Breast epithelium (tissue), 4 donors: ENCODE data around the gene TNK2. TPM values are rescaled to one million over a fixed set of nuclear protein-coding genes. Genes with fewer than 3 reads are reported as not detected.

ENCODE experiments used
- DNase-seq, 2 donors: peaks; one replicate each; pipeline ENCODE4 v3.0.0-alpha.2; 2019; ENCODE audit warnings: low spot score in 2 of 2
- H3K27ac ChIP-seq, 2 donors: fragments of 200-600 bp; sonication (generic) in 1 of 2; one replicate each; pipeline ENCODE4 v1.5.1; 2016 to 2019; ENCODE audit warnings: mild to moderate bottlenecking in 1 of 2
- H3K27me3 ChIP-seq, 2 donors: fragments of 200-600 bp; sonication (generic) in 1 of 2; one replicate each; pipeline versions ENCODE4 v1.5.1 to v1.6.0; 2017 to 2019; ENCODE audit warnings: control low read depth in 1 of 2, mild to moderate bottlenecking in 1 of 2
- H3K36me3 ChIP-seq: fragments of 200-600 bp; one replicate; pipeline ENCODE4 v1.5.1; 2019
- H3K4me1 ChIP-seq, 2 donors: fragments of 200-600 bp; sonication (generic); one replicate each; pipeline ENCODE4 v1.5.1; 2016 to 2019; ENCODE audit warnings: control low read depth in 1 of 2
- H3K4me3 ChIP-seq, 3 donors: fragments of 200-600 bp; sonication (generic); 1 replicate in 2 of 3; 2 replicates in 1 of 3; pipeline ENCODE4 v1.5.1; 2016 to 2019; ENCODE audit warnings: mild to moderate bottlenecking in 3 of 3, moderate library complexity in 2 of 3
- H3K9me3 ChIP-seq, 2 donors: fragments of 200-600 bp; sonication (generic) in 1 of 2; one replicate each; pipeline ENCODE4 v1.5.1; 2016 to 2019; ENCODE audit warnings: control low read depth in 1 of 2
- CTCF ChIP-seq, 3 donors: fragments of 450-650 bp; IDR thresholded peaks; one replicate each; pipeline ENCODE4 v1.5.1; 2016 to 2017; ENCODE audit warnings: antibody characterized with exemption in 3 of 3, mild to moderate bottlenecking in 3 of 3, moderate library complexity in 3 of 3
- POLR2A ChIP-seq: fragments of 450-650 bp; IDR thresholded peaks from one replicate; pipeline ENCODE4 v1.6.1; 2016; ENCODE audit warnings: antibody characterized with exemption, mild to moderate bottlenecking, moderate library complexity
- POLR2AphosphoS5 ChIP-seq, 3 donors: sonication (generic); formaldehyde crosslinking; IDR thresholded peaks; one replicate each; pipeline ENCODE4 v1.6.1; 2017; ENCODE audit warnings: antibody characterized with exemption in 3 of 3
- intact Hi-C: fragments of 100-400 bp; cut with DNase I; formaldehyde crosslinking; loops from one replicate; pipeline ENCODE4 v1.15.1; 2023; ENCODE audit warnings: low total_unique reads
- total RNA-seq, 3 donors: library from RNA; depleted of rRNA; stranded (reverse); fragments of >200 nt; gene quantifications; one replicate each; pipeline ENCODE4 v1.1.0, GENCODE V29; 2016

TNK2 gene
- total RNA-seq, 3 donors from 2014 or later: 13.1 to 28.7 (median 24.9) TPM

- no peak for DNase-seq
- no peaks in the 10 kb centered on the region for H3K9me3 ChIP-seq
- no peak overlapping the region for H3K27ac ChIP-seq
- TF ChIP-seq POLR2AphosphoS5 (IDR thresholded peaks at IDR 0.05): no peak
- no peak for TF ChIP-seq POLR2A
- no peak for TF ChIP-seq CTCF (IDR thresholded peaks at IDR 0.05)
- no peaks in the 10 kb centered on the region for H3K4me1 ChIP-seq
- H3K27me3 ChIP-seq: no peaks in the 10 kb centered on the region
- intact Hi-C loops: no loop called here
- H3K4me3 ChIP-seq: no peak overlapping the region
- no peaks in the 10 kb centered on the region for H3K36me3 ChIP-seq
Observed at GRCh38 chr3:195880037-195880431, 28.3 kb downstream of the TNK2 start.

- Histone ChIP-seq H3K27me3 (no peaks in the 10 kb centered on the region), H3K4me3 (no peak overlapping the region), H3K4me1 (no peaks in the 10 kb centered on the region), H3K9me3 (no peaks in the 10 kb centered on the region), H3K27ac (no peak overlapping the region), H3K36me3 (no peaks in the 10 kb centered on the region)
- no peak for DNase-seq
- TF ChIP-seq POLR2AphosphoS5 (IDR thresholded peaks at IDR 0.05) (no peak), POLR2A (no peak), CTCF (IDR thresholded peaks at IDR 0.05) (no peak)
- intact Hi-C loops: no loop called here
Observed at GRCh38 chr3:195879416-195880036, 28.8 kb downstream of the TNK2 start.

GRCh38 chr3:195878424-195879274, 29.7 kb downstream of the TNK2 start:
- Histone ChIP-seq H3K9me3 (no peaks in the 10 kb centered on the region), H3K4me3 (no peak overlapping the region), H3K4me1 (no peaks in the 10 kb centered on the region), H3K36me3 (no peaks in the 10 kb centered on the region), H3K27me3 (no peaks in the 10 kb centered on the region), H3K27ac (no peak overlapping the region)
- intact Hi-C loops: no loop called here
- TF ChIP-seq POLR2AphosphoS5 (IDR thresholded peaks at IDR 0.05) (no peak), POLR2A (no peak), CTCF (IDR thresholded peaks at IDR 0.05) (no peak)
- no peak for DNase-seq

GRCh38 chr3:195877767-195878423, 30.5 kb downstream of the TNK2 start:
- Histone ChIP-seq H3K9me3 (no peaks in the 10 kb centered on the region), H3K4me1 (no peaks in the 10 kb centered on the region), H3K27ac (no peak overlapping the region), H3K27me3 (no peaks in the 10 kb centered on the region), H3K4me3 (no peak overlapping the region), H3K36me3 (no peaks in the 10 kb centered on the region)
- no peak for DNase-seq
- intact Hi-C loops: no loop called here
- no peak for TF ChIP-seq CTCF (IDR thresholded peaks at IDR 0.05)
- TF ChIP-seq POLR2A: no peak
- no peak for TF ChIP-seq POLR2AphosphoS5 (IDR thresholded peaks at IDR 0.05)
